DMS 273 (cell line): Measurements from ENCODE around the gene PLA2G4E.

Experiments
- DNase-seq: peaks from one replicate; lab custom pipeline; 2025; ENCODE audit not compliant: unreplicated experiment; lab: John Stamatoyannopoulos, UW

PLA2G4E gene

DNA sequence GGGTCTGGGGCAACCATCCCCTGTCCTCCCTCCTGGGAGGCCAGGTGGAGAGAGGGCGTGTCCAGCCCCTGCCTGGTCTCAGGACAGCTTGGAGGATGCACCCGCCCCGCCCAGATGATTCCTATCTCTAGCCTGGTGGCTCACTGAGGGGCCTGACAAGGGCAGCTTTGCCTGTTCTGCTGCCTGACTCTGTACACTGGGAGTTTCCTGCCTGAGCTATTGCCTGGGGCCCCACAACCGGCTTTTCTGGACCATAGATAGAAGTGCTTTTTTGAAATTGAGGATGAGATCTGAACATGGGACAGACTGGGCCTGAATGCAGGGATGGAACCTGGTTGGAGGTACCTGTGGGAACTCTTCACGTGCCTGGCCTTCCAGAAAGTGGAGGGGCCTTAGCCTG lies 751 bp upstream of the PLA2G4E start:
- no peak for DNase-seq

DNA sequence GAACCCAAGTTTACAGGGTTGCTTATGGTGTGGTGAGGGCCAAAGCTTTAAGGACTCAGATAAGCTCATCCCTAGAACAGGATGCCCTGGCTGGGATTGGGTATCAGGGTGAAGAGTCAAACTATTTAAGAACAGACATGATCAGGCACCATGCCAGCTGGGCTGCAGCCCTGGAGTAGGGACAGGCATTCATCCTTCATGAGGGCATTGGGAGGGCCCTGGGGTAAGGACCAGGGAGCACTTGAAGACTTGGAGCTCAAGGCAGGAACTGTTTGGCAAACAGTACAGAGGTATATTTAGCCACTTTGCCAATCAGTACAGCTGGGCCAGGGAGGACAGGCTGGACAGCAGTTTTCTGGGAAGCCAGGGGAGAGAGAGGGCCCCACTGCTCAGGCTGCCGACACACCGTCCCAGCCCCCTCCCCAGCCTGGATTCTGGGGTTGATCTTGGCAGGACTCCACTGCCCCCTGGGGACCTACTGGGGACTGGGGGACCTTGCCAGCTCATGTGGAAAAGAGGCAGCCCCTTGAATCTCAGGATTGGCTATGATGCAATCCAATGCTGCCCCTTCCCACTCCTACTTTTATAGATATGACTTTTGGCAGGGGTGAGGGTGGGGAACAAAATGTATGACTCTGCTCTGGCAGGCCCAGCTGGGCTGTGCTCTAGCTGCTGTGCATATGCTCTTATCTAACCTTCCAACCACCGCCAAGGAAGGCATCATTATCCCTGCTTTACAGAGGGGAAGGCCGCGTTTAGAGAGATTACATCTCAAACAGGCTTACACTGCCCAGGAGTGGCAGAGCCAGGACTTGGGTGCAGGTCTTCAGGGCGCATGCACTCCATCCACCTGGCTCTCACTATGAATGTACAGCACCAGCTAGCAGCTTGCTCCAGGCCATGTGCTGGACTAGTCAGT lies 2.3 kb downstream of the PLA2G4E start:
- peak; percentile 9 for DNase-seq

DNA sequence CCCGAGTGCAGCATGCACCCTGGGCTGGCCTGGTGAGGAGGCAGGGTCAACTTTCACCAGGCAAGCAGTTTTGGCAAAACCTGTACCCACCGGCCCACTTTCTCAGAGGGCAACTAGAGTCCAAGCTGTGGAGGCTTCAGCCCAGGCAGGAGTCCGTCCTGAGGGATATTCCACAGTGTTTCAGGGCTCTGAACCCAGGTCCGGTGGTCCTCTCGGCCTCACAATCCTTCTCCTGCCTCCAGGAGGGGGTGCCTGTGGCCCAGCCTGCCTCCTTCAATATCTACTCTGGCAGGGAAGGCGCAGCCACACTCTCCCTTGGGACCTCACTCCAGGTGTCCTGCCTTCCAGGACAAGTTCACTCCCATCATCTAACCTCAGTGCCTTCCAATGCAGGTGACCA lies 3.9 kb downstream of the PLA2G4E start:
- no peak for DNase-seq

DNA sequence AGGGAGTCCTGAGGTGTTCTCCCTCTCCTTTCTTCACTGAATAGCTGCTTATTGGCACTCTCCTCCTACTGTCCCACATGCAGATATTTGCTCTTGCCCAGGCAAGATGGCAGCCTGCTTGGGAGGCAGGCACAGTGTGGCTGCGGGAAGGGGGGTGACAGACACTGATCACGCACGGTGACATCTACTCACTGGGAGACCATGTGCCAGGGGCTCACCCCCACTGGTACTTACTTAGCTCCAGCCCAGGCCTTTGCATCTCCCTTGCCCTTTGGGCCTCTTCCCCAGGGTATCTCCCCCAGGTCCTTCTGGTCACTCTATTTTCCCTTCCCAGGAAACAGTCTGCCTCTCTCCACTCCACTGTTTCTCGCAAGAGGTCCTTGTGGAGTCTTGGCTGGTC lies 6.4 kb downstream of the PLA2G4E start:
- no peak for DNase-seq

DNA sequence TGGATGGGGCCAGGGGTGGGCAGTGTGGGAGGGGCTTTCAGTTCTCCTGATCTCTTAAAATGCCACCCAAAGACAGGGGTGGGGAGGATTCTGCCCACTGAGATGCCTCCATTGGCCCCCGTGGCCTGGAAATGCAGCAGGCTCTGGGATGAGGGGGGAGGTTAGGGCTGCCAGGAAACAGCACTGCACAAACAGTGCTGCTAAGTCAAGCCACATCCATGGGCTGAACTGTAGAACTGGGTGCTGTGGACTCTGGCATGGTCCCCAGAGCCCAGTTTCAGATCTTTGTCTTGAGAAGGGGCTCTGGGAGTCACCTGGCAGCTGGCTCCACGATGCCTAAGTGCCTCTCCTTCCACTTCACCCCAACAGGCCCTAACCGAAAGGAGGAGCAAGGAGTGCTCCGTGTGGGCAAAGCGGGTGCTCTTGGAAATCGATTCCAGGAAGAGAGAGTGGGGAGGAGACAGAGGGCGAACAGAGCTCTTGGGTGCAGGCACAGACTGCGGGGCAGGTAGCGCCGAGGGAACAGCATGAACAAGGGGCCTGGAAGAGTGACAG lies 7.8 kb downstream of the PLA2G4E start:
- DNase-seq = no peak

DNA sequence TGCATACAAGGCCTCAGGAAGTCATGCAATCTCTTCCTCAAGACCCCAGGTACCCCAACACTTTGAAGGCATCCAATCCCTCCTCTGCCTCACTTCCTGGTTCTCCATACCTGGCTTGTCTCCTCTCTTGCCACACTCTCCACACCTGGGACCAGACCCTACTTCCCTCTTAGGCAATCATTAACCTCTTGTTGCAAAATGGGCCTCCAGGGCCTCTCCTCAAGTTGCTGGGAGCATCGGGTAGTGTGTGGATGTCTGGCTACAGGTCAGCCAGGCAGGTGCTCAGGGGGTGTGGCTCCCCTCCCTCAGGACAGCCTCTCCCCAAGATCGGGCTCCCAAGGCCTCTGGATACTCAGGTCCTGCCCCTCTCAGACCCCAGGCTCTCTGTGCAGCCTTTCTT lies 8.6 kb downstream of the PLA2G4E start:
- DNase-seq = no peak

DNA sequence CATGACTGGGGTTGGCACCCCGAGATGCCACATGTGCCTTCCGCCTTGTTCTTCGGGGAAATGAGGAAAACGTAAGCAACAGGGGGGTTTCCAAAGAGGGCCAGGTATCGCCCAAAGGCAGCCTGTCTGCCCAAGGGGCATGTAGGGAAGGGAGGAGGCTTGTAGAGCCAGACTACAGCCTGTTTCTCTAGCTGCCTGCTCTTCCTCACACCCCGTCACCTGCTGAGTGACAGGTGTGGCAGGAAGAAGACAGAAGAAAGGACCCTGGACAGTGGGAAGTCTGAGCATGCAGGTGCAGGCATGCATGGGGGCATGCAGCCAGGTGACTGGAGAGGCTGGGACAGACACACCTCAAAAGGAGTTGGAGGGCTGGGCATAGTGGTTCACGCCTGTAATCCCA lies 9.8 kb downstream of the PLA2G4E start:
- DNase-seq = no peak

DNA sequence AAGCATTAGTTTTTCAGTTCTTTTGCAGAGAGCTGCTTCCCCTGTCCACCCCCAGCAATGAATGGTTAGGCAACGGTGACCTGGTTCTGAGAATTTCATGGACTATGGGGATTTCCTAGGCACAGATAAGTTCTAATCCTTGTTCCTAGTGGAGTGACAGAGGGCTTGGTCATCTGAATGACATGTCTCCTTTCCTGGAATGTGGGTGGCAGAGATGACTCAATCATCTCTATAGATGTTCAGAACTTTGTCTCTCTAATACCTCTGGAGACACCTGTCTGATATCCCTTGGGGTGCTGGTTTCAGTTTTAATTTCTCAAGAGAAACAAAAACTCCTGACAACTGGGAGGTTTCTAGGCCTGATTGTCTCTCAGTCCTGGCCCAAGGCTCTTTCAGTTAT lies 10.4 kb downstream of the PLA2G4E start:
- DNase-seq = no peak

DNA sequence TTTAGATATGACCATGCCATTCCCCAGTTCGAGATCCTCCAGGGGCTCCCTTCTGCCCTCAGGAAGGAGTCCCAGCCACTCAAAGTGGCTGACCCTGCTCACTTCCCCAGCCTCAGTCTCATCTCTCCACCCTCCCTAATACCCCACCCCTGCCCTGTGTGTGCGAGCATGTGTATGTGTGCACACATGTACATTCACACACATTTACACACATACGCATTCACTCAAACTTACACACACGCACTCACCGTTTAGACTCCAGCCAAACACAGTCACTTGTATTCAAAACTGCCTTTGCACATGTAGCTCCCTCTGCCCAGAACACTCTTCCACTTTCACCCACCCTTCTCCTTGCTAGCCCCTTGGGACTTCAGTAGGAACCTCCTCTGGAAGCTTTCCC lies 11.4 kb downstream of the PLA2G4E start:
- DNase-seq = no peak

DNA sequence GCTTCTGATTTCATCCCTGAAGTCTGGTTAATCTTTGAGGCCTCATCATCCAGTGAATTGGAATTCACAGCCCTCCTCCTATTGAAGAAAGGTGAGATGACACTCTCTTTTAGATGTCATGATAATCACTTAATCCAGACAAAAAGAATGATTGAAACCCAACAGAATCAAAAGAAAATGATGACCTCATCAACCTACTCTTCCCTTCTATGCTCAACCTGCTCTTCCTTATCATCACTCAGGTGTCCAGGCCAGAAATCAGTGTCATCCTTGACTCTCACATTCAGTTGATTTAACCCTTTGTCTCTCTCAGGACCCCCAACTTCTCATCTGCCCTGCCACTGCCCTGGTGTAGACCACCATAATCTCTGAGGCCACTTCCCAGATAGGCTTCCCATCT lies 11.8 kb downstream of the PLA2G4E start:
- DNase-seq = no peak

DNA sequence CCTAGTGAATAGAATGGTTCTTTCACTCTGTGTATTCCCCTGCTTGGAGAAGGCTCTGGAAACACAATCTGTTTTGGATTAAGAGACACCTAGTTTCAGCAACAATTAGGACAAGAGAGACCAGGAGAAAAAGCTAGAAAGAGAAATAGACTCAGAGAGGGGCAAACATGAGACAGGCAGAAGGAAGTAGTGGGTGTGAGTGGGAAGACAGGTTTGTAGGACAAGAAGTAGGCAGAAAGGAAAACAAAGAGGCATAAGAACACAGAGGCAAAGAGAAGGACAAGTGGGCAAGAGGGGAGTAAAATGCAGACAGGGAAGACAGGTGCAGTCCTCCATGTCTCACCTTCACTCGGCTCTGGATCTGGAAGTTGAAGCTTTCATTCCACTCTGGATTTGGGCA lies 13.5 kb downstream of the PLA2G4E start:
- DNase-seq = no peak

DNA sequence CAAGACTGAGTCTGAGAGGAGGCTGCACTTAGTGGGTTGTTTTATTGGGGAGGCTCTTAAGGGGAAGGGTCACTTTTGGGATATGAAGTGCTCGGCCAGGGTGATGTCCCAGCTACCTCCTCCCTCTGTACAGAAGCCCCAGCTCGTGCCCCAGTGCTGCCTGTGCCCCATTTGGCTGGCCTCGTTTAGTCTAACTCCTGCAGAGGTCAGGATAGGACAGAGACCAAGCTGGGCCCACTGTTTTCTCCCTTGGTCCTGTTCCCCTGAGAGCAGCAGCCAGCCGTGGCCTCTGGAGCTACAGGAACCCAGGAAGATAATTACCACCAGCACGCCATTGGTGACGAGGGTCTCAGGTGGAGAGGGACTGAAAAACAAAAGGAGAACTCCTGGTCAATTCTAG lies 18.5 kb downstream of the PLA2G4E start:
- DNase-seq = no peak

DNA sequence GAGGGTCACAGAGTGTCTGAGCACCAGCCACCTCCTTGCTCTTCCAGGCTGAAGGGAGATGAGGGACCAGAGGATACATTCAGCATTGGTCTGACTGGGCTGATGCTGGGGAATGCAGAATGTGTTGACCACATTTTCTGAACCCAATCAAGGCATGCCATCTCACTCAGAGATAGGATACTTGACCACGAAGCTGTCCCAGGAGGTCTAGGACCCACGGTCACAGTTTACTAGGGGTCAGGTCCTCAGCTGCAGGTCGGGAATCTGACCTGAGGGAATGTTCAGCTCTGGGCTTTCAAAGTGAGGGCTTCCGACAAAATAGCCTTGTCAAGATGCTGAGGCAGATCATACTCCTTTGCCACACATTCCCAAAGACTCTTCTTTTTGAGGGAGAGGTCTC lies 19.6 kb downstream of the PLA2G4E start:
- DNase-seq = no peak

DNA sequence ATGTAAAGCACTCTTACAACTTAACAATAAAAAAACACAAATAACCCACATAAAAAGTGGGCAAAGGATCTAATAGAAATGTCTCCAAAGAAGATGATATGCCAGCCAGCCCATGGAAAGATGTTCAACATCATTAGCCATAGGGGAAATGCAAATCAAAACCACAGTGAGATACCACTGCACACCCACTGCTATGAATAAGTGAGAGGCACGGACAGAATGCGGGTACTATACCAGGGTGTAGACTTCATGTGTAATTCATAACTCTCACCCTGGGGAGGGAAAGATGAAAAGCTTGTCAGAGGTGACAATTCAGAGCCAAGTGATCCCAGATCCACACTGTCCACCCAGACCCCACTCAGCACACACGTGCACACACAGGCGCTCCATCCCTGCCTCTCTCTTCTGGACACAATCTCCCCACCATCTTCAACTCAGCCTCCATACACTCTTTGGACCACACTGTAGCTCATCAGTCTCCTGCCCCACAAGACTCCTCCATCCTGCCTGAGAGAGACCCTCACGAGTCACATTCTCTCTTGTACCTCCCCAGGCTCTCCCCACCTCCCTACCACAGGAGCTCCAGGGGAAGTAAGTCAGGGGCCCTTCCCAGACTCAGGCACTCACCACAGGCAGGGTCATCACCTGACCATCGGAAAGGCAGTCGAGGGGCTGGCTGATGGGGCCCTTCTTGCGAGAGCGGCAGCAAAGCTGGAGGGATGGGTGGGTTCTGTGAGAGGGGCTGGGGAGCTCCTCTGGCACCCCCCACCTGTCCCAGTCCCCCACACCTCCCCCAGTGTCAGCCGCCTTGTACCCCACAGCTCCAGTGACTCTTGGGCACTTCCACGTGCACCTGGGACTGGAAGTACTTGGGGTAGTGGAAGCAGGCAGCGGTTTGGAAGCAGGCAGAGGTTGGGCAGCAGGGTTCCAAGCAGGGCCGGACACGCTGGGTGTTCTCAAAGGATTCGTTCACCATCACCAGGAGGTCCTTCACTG lies 21.3 kb downstream of the PLA2G4E start:
- no peak for DNase-seq

DNA sequence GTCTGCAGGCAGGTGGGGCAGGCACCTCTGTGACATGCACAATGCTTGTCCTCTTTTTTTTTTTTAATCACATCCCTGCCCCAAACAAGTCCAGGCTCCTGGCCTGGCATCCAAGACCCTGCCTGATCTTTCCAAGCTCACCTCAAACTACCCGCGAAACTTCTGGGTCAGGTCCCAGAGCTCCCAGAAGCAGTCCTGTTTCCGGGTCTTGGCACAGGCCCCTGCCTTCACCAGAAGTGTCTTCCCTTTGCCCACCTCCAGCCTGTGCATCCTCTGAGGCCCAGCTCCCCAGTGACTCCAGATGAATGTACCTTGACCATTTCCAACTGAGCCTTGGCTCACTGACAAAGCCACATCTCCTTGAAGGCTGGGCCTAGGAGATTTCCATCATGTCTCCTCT lies 23.0 kb downstream of the PLA2G4E start:
- no peak for DNase-seq

DNA sequence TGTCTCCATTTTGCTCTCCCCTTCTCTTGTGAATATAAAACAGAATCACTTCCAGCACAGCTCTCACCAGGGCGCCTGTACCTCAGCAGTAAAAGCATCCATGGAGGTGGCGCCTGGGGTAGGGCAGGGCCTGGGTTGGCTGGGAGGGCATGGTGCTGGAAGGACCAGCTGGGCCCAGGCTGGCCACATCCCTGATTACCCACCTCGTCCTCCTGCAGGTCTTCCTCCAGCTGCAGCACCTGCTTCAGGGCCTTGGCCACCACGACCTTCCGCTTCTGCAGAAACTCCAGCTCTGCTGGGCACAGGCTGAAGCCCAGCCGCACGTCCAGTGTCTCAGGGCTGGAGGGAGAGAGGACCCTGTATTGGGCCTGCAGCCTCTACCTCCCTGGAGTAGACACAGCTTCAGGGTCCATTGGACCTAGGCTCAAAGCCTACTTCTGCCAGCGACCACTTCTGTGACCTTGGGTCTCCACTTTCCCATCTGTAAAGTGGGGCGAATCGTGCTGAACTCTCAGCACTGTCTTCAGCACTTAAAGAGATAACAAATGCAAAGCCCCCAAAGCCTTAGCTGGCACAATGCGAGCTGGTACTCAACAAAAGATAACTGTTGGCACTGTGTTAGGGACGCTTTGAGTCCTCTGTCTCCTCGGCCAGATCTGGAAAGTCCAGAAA lies 23.8 kb downstream of the PLA2G4E start:
- no peak for DNase-seq

DNA sequence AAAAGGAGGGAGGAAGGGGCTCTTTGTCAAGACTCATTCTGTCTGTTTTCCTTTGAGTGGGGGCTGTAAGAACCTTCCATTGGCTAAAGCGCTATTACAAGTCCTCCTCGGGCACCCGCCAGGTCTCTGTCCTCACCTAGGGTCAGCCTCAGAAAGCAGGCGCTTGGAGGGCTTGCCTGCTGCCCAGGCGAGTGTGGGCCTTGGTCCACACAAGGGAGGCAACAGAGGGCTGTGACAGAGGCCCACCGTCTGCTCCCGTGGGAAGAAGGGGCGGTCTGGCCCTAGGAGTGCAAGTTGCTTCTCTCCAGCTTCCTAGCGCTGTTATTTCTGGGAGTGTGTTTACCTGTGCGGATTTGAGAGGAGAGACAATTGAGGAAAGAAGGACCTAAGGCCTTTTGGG lies 24.5 kb downstream of the PLA2G4E start:
- no peak for DNase-seq

DNA sequence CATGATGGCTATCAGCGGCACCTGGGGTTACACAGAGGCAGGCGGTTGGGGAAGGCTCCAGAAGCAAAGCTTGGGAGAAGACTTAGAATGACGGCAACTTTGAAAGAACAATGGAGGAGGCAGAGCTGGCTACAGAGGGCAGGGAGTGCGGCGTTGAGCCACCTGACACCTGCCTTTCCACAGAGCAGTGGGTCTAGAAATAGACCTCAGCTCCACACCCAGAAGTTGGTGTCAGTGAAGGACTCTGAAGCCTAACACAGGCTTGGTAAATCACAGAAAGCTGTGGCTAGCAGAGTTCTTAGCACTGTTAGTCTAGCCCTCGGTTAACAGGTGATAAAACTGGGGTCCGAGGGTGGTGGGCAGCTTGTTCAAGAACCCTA lies 25.4 kb downstream of the PLA2G4E start:
- DNase-seq = no peak

DNA sequence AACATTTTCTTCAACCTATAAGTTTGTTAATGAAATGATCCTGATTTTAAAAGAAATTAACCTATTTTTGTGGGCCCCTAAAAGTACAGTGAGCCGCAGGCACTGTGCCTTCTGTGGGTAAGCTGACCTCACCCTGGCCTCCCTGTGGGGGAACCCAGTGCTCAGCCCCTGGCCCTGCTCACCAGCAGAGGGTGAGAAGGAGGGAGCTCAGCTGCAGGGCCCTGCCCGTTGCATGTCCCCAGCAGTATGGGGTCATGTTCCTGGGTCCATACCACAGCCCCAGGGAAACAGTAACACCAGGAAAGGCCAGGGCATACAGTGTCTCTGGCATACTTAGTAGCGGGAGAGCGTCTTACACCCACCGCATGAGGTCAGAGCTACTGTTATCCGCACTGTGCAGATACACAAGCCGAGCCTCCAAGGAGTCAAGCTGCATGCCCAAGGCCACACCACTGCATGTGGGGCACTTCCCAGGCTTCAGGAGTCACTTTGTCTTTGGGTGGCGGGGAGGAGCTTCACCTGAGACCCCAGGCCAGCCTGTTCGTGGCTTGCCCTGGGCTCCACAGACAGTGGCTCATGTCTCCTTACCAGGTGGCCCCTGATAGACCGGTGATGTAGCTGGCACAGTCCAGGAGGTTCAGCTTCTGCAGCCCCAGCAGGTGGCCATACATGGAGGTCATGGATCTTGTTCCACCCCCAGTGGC lies 25.9 kb downstream of the PLA2G4E start:
- DNase-seq = no peak

DNA sequence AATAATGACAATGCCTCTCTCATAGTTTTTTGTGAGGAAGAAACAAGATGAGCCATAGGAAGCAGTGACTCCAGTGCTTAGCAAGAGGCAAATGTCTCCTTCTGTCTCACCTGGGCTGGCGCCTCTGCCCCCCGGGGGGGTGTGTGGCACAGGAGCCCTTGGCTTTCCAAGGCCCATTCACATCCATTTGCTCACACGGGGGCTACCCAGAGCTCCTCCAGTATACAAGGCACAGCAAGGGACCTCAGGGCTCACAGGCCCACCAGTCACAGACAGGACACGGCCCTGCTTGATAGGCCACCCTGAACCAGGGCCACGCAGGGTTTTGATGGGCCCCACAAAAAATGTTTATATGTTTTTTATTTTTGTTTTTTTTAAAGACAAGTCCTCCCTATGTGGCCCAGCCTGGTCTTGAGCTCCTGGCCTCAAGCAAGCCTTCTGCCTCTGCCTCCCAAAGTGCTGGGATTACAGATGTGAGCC lies 26.6 kb downstream of the PLA2G4E start:
- DNase-seq = no peak
